Vagina (tissue), 2 donors: Measurements from ENCODE around the gene IL20. TPM values are rescaled to one million over a fixed set of nuclear protein-coding genes. Genes with fewer than 3 reads are reported as not detected.

ENCODE experiments used
- DNase-seq, 2 donors: peaks; one replicate each; pipeline ENCODE4 v3.0.0-alpha.2; 2017; ENCODE audit errors: extremely low spot score in 2 of 2
- H3K27ac ChIP-seq: fragments of 200-600 bp; sonication (generic); one replicate; pipeline ENCODE4 v1.5.1; 2019
- H3K27me3 ChIP-seq: fragments of 200-600 bp; sonication (generic); one replicate; pipeline ENCODE4 v1.5.1; 2019
- H3K36me3 ChIP-seq, 2 donors: fragments of 200-600 bp; sonication (generic); one replicate each; pipeline ENCODE4 v1.5.1; 2017 to 2019
- H3K4me1 ChIP-seq: fragments of 200-600 bp; sonication (generic); one replicate; pipeline ENCODE4 v1.5.1; 2019
- H3K4me3 ChIP-seq, 2 donors: fragments of 200-600 bp; sonication (generic); 1 replicate in 1 of 2; 2 replicates in 1 of 2; pipeline ENCODE4 v1.5.1; 2016 to 2019
- H3K9me3 ChIP-seq: fragments of 200-600 bp; sonication (generic); one replicate; pipeline ENCODE4 v1.5.1; 2019
- CTCF ChIP-seq, 3 experiments: fragments of 450-650 bp in 2 of 3; fragments of 200-600 bp in 1 of 3; sonication (generic) in 1 of 3; IDR thresholded peaks; one replicate each; pipeline ENCODE4 v1.5.1; 2017 to 2019; ENCODE audit warnings: antibody characterized with exemption in 3 of 3, mild to moderate bottlenecking in 2 of 3, moderate library complexity in 2 of 3
- POLR2A ChIP-seq, 2 donors: fragments of 450-650 bp; IDR thresholded peaks; one replicate each; pipeline ENCODE4 v1.6.1; 2017; ENCODE audit warnings: antibody characterized with exemption in 2 of 2, mild to moderate bottlenecking in 2 of 2, moderate library complexity in 2 of 2
- POLR2AphosphoS5 ChIP-seq, 2 donors: sonication (generic); formaldehyde crosslinking; IDR thresholded peaks; one replicate each; pipeline ENCODE4 v1.9.0; 2017; ENCODE audit warnings: antibody characterized with exemption in 2 of 2, mild to moderate bottlenecking in 2 of 2, low read depth in 1 of 2; ENCODE audit not compliant: insufficient read depth in 1 of 2
- intact Hi-C: fragments of 100-400 bp; cut with DNase I; formaldehyde crosslinking; loops from one replicate; pipeline ENCODE4 v1.15.1; 2023
- total RNA-seq: library from RNA; depleted of rRNA; stranded (reverse); fragments of >200 nt; gene quantifications from one replicate; pipeline ENCODE4 v1.2.3, GENCODE V29; 2016

Gene IL20
- total RNA-seq, 1 donor from 2014 or later = not detected

GRCh38 chr1:206899717-206900116 is 34.3 kb downstream of the IL20 start:
- Histone ChIP-seq H3K9me3 (no peaks in the 10 kb centered on the region), H3K27me3 (no peaks in the 10 kb centered on the region), H3K4me1 (peaks cover 18% of the 10 kb centered on the region), H3K27ac (no peak overlapping the region), H3K36me3 (no peaks in the 10 kb centered on the region), H3K4me3 (no peak overlapping the region)
- no peak for DNase-seq
- no peak for TF ChIP-seq CTCF (IDR thresholded peaks at IDR 0.05)
- no peak for TF ChIP-seq POLR2AphosphoS5 (IDR thresholded peaks at IDR 0.05; ENCODE audit: insufficient read depth in 1 of 2, low read depth in 1 of 2)
- TF ChIP-seq POLR2A (IDR thresholded peaks at IDR 0.05) = no peak
- intact Hi-C loops = no loop called here

GRCh38 chr1:206900149-206900548 is 34.7 kb downstream of the IL20 start:
- no peaks in the 10 kb centered on the region for H3K36me3 ChIP-seq
- H3K27ac ChIP-seq = no peak overlapping the region
- H3K4me1 ChIP-seq = peaks cover 18% of the 10 kb centered on the region
- intact Hi-C loops = no loop called here
- no peaks in the 10 kb centered on the region for H3K27me3 ChIP-seq
- no peak for DNase-seq
- no peak overlapping the region for H3K4me3 ChIP-seq
- no peak for TF ChIP-seq POLR2A (IDR thresholded peaks at IDR 0.05)
- no peak for TF ChIP-seq POLR2AphosphoS5 (IDR thresholded peaks at IDR 0.05; ENCODE audit: insufficient read depth in 1 of 2, low read depth in 1 of 2)
- TF ChIP-seq CTCF (IDR thresholded peaks at IDR 0.05) = no peak
- no peaks in the 10 kb centered on the region for H3K9me3 ChIP-seq

GRCh38 chr1:206901944-206902343 is 36.5 kb downstream of the IL20 start:
- H3K27ac ChIP-seq = no peak overlapping the region
- intact Hi-C loops = no loop called here
- TF ChIP-seq POLR2A (IDR thresholded peaks at IDR 0.05) (no peak), CTCF (IDR thresholded peaks at IDR 0.05) (no peak), POLR2AphosphoS5 (IDR thresholded peaks at IDR 0.05; ENCODE audit: insufficient read depth in 1 of 2, low read depth in 1 of 2) (no peak)
- no peaks in the 10 kb centered on the region for H3K27me3 ChIP-seq
- no peak for DNase-seq
- H3K4me3 ChIP-seq = no peak overlapping the region
- H3K4me1 ChIP-seq = peaks cover under 1% of the 10 kb centered on the region
- no peaks in the 10 kb centered on the region for H3K36me3 ChIP-seq
- H3K9me3 ChIP-seq = no peaks in the 10 kb centered on the region

GRCh38 chr1:206902702-206903101 is 37.3 kb downstream of the IL20 start:
- H3K36me3 ChIP-seq = no peaks in the 10 kb centered on the region
- H3K4me1 ChIP-seq = no peaks in the 10 kb centered on the region
- H3K27ac ChIP-seq = no peak overlapping the region
- H3K4me3 ChIP-seq = no peak overlapping the region
- H3K9me3 ChIP-seq = no peaks in the 10 kb centered on the region
- intact Hi-C loops = no loop called here
- TF ChIP-seq CTCF (IDR thresholded peaks at IDR 0.05) (no peak), POLR2AphosphoS5 (IDR thresholded peaks at IDR 0.05; ENCODE audit: insufficient read depth in 1 of 2, low read depth in 1 of 2) (no peak), POLR2A (IDR thresholded peaks at IDR 0.05) (no peak)
- no peak for DNase-seq
- H3K27me3 ChIP-seq = no peaks in the 10 kb centered on the region

- TF ChIP-seq CTCF (IDR thresholded peaks at IDR 0.05) (no peak), POLR2AphosphoS5 (IDR thresholded peaks at IDR 0.05; ENCODE audit: insufficient read depth in 1 of 2, low read depth in 1 of 2) (no peak), POLR2A (IDR thresholded peaks at IDR 0.05) (no peak)
- no peak overlapping the region for H3K4me3 ChIP-seq
- H3K9me3 ChIP-seq = no peaks in the 10 kb centered on the region
- no peak overlapping the region for H3K27ac ChIP-seq
- no peaks in the 10 kb centered on the region for H3K36me3 ChIP-seq
- peaks cover 2% of the 10 kb centered on the region for H3K4me1 ChIP-seq
- H3K27me3 ChIP-seq = no peaks in the 10 kb centered on the region
- intact Hi-C loops = no loop called here
- DNase-seq = no peak
Observed at GRCh38 chr1:206903687-206904086, 38.3 kb downstream of the IL20 start.
